LNCAP (cell line): ENCODE data around the gene SH3GL1.

Experiments
- CTCF ChIP-seq: fragments of 450-650 bp; IDR thresholded peaks from 2 replicates; pipeline ENCODE4 v1.5.1; 2017; ENCODE audit warnings: mild to moderate bottlenecking

SH3GL1 gene

DNA sequence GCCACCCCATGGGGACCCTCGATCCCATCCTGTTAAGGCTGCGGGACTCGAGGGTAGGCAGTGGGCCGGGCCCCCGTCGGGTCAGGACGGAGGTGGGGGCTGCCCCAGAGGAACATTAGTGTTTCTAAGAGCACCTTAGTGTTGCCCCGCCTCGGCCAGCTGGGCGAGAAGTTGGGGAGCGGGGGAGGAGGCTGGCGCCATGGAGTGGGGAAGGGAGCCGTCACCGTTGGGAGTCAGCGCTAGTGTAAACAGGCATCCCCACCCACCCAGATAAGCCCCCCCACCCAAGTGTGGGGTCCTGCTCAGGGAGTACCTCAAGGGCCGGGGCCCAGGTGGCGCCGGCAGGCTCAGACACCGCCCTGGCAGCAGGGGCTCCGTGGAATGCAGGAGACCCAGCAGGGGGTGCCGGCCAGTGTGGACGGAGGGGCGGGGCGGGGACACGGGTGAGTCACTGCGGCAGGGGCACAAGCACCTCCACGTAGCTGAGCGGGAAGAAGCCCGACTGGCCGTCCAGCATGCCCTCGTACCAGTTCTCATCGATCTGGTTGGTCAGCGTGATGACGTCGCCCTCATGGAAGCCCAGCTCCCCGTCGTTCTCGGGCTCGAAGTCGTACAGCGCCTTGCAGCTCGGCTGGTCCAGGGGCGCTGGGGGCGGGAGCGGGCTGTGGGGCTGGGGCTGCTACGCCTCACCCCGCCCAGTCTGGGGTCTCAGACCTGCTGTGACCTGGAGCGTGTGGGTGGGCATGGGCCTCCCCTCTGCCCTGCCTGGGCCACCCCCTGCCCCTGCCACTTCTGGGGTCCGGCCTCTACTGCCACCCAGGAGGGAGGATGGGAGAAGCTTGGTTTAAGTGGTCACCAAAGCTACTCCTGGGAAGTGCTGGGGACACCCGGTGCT lies 38.9 kb downstream of the SH3GL1 start:
- TF ChIP-seq CTCF, result no peak

GRCh38 chr19:4360641-4361151 lies 39.7 kb downstream of the SH3GL1 start:
- TF ChIP-seq CTCF, result no peak

DNA sequence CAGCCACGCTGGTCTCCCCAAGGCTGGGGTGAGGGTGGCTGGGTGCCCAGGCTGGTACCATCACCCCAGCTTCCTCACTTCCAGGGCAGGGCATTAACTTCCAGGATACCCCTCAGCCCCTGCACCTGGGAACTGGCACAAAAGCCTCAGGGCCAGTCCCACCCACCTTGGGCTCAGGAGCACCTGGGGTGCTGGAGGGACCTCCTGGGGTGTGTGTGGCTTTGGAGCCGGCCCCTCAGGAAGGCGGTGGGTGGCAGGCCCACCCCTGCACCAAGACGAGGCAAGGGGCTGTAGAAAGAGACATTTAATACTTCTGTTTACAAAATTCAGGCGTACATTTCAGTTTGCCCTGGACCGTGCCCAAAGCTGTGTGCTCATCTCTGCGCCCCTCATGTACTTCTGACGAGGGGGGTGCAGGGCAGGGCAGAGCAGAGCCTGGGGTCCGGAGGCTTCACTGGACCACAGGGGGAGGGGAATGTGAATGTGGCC lies 40.2 kb downstream of the SH3GL1 start:
- no peak for TF ChIP-seq CTCF

- no peak for TF ChIP-seq CTCF
Observed at GRCh38 chr19:4359627-4360000, 40.7 kb downstream of the SH3GL1 start.

DNA sequence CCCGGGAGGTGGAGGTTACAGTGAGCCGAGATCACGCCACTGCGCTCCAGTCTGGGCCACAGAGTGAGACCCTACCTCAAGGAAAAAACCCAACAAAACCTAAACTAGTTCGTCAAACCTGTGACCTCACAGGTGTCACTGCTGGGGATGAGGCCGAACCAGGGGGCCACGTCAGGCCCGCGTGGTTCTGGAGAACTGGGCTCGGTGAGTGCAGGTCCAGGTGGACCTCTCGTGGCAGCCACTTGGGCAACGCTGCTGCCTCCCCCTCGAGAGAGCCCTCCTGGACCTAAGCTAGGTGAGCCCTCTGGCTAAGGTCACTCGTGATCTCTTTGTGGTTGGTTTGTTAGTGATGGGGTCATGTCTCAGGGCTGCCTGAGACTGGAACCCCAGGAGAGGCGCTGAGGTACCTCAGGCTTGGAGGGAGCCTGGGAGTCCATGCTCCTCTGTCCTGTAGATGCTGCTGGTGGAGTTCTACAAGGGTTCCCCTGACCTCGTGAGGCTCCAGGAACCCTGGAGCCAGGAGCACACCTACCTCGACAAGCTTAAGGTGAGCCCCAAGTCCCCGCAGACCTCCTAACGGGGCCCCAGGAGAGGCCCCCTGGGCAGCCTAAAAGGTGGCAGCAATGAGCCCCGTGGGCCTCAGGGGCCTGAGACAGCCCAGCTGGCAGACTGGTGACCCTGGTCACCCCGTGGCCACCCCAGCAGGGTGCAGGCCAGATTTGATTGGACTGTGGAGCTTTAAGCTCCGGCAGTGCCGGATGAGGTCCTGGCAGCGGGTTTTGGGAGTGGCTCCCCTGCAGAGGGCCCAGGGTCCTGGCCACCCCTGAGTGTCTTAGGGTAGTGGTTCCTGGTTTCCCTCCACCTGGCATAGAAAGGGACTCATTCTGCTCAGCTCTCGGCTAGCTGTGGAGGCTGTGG lies 41.4 kb downstream of the SH3GL1 start:
- TF ChIP-seq CTCF, result no peak

GRCh38 chr19:4357921-4358326 lies 42.4 kb downstream of the SH3GL1 start:
- no peak for TF ChIP-seq CTCF

DNA sequence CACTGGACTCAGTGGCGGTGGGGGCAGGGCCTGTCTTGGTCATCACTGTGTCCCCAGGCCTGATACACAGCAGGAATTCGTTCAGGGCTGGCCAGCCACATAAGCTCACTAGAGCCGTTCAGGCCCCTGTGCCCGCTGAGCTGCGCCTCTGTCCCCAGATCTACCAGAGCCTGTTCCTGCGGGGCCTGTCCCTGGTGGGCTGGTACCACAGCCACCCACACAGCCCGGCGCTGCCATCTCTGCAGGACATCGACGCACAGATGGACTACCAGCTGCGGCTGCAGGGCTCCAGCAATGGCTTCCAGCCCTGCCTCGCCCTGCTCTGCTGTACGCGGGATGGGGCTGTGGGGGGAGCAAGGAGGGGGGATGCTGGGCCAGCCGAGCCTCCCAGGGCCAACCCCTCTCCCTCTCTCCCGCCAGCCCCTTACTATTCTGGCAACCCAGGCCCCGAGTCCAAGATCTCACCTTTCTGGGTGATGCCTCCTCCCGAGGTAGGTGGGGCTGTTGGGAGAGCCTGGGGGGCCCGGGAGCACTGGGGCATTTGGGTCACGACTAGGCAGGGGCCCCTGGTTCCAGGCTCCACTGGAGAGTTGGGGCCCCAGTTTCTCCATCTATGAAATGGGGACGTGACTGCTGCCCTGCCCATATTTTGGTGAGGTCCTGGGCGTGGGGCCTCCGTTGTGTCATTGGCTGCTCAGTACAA lies 43.1 kb downstream of the SH3GL1 start:
- no peak for TF ChIP-seq CTCF
